Stimulated activated naive CD8-positive, alpha-beta T cell treated with anti-CD3 and anti-CD28 coated beads, Interleukin-15, Interleukin-2, amounts not matched to agents 100 ng/mL and 50 ng/mL, for 24 hours (primary cell): ENCODE results near the gene CLPTM1L.

Experiments
- H3K27ac Mint-ChIP-seq: one replicate; pipeline ENCODE4 v1.8.0; 2021; ENCODE audit warnings: mild to moderate bottlenecking, mixed read lengths
- H3K27me3 Mint-ChIP-seq: one replicate; pipeline ENCODE4 v1.8.0; 2021; ENCODE audit warnings: mixed read lengths
- H3K36me3 Mint-ChIP-seq: one replicate; pipeline ENCODE4 v1.8.0; 2021; ENCODE audit warnings: low read depth, mixed read lengths
- H3K4me1 Mint-ChIP-seq: one replicate; pipeline ENCODE4 v1.8.0; 2021; ENCODE audit warnings: low read depth, mixed read lengths
- H3K4me3 Mint-ChIP-seq: one replicate; pipeline ENCODE4 v1.8.0; 2021; ENCODE audit warnings: mild to moderate bottlenecking, mixed read lengths
- H3K9me3 Mint-ChIP-seq: one replicate; pipeline ENCODE4 v1.8.0; 2021; ENCODE audit warnings: mixed read lengths

CLPTM1L gene

DNA sequence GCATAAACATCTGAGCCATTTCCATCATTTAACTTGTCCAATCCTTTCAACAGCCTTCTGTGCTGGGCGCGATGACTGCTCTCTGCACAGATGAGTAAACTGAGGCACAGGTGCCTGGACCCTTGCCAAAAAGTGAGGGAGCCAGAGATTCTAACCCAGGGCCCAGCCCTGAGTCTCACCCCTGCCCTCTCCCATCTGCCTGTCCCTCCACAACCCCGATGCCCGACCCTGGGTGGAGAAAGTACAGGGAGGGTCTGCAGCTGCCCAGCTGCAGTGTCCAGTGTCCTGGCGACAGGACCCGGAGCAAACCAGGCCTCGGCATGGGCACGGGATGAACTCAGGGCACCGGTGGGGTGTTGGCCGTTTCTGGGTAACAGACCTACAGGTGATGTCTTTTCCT, 39.6 kb upstream of the CLPTM1L start:
- H3K9me3 Mint-ChIP-seq: no peaks in the 10 kb centered on the region
- H3K4me3 Mint-ChIP-seq: no peak overlapping the region
- H3K36me3 Mint-ChIP-seq: no peaks in the 10 kb centered on the region
- peaks cover 21% of the 10 kb centered on the region for H3K4me1 Mint-ChIP-seq
- H3K27ac Mint-ChIP-seq: no peak overlapping the region
- no peaks in the 10 kb centered on the region for H3K27me3 Mint-ChIP-seq

DNA sequence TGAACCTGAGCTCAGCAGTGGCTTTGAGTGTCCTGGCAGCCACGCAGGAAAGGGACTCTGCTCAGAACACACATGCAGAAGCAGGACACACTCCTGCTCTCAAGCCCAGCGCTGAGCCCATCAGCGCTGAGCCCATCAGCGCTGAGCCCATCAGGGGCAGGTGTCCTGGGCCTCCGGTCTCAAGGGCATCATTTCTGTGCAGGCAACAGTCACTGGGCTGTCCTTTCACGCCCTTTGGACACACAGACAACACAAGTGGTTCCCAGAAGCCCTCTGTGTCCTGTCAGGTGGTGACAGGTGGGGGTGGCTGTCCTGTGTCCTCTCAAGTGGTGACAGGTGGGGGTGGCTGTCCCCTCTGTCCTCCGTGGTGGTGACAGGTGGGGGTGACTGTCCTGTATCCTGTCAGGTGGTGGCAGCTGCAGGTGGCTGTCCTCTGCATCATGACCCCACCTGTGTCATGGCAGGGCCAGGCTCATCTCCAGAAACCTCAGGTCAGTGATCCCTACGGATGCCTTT, 39.0 kb upstream of the CLPTM1L start:
- H3K9me3 Mint-ChIP-seq: no peaks in the 10 kb centered on the region
- H3K27ac Mint-ChIP-seq: no peak overlapping the region
- no peak overlapping the region for H3K4me3 Mint-ChIP-seq
- H3K4me1 Mint-ChIP-seq: peaks cover 21% of the 10 kb centered on the region
- H3K27me3 Mint-ChIP-seq: no peaks in the 10 kb centered on the region
- H3K36me3 Mint-ChIP-seq: no peaks in the 10 kb centered on the region

DNA sequence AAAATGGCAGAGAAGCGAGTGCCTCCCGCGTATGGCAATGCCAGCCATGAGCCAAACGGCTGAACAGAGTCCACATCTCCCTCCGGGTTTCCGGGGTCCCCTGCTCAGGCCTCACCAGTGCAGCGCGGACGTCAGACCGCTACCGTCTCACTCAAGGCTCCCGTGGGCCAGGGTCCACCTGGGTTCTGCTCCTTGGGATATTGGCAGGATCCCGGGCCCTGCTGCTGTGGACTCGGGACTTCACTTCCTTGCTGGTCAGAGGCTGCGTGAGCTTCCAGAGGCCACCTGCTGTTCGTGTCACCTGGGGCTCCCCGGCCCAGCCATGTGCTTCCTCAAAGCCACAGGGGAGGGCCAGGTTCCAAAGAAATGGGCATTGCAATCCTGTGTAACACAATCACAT, 38.4 kb upstream of the CLPTM1L start:
- Mint-ChIP-seq H3K9me3 (no peaks in the 10 kb centered on the region), H3K27ac (no peak overlapping the region), H3K4me1 (peaks cover 21% of the 10 kb centered on the region), H3K36me3 (no peaks in the 10 kb centered on the region), H3K4me3 (no peak overlapping the region), H3K27me3 (no peaks in the 10 kb centered on the region)

DNA sequence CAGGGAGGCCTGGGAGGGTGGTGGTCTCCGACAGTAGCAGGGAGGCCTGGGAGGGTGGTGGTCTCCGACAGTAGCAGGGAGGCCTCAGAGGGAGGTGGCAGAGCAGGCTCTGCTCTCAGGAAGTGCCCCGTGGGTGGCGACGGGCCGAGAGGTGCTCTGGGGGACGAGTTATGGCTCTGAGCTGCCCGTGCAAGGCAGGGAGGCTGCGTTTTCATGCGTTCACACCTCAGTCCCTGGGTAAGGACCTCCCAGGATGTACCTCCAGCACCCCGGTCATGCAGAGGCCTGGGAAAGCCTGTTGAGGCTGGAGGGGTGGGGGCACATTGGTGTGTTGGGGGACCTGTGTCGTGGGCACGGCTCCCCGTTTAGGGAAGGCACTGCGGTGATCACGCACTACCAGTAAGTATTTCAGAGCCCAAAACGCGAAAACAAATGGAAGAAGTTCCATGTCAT, 37.4 kb upstream of the CLPTM1L start:
- Mint-ChIP-seq H3K27me3 (no peaks in the 10 kb centered on the region), H3K9me3 (no peaks in the 10 kb centered on the region), H3K27ac (no peak overlapping the region), H3K36me3 (no peaks in the 10 kb centered on the region), H3K4me3 (no peak overlapping the region), H3K4me1 (peaks cover 21% of the 10 kb centered on the region)

DNA sequence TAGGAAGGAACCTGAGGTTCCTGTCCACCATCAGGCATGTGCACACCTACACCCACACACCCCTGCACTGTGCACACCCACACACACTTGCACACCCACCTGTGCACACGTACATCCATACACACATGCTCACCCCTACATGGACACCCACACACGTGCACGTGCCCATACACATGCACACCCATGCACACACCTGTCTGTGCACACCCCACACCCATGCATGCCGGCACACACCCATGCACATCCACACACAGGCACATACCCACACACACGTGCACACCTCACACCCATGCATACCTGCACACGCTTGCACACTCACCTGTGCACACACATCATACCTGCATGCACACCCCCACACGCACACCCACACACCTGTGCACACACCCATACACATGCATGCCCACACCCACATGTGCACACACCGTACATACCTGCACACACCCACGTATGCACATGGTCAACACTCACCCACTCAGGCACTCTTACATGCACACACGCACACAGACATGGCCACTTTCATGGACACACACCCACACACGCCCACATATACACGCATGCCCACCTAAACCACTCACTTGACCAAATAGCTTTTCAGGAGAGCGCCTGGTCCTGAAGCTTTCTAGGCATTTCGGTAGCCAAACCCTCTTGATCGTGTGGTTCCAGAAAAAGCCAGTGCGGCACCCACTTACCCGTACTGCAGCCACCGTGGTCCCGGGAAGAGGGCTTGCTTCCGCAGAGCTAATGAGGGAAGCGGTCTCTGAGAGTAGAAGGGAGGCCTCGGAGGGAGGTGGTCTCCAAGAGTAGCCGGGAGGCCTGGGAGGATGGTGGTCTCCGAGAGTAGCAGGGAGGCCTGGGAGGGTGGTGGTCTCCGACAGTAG, 36.7 kb upstream of the CLPTM1L start:
- peak overlapping the region; percentile 9 for H3K27ac Mint-ChIP-seq
- H3K4me3 Mint-ChIP-seq: no peak overlapping the region
- H3K4me1 Mint-ChIP-seq: peaks cover 15% of the 10 kb centered on the region
- H3K9me3 Mint-ChIP-seq: no peaks in the 10 kb centered on the region
- no peaks in the 10 kb centered on the region for H3K36me3 Mint-ChIP-seq
- H3K27me3 Mint-ChIP-seq: no peaks in the 10 kb centered on the region

DNA sequence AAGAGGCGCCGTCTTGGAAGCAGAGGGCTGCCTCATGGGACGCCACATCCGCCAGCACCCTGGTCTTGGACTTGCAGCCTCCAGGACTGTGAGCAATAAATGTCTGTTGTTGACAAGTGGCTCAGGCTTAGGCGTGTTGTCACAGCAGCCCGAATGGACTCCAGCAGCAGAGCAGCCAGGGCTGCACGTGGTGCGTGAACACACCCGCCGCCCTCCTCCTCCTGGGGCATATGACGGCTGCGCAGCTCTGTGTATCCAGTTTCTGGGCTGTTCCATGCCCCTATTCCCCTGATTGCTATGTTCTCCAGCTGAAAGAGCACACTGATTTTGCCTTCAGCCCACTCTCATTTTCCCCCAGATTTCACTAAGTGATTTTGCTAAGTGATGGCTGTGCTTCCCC, 36.0 kb upstream of the CLPTM1L start:
- H3K27ac Mint-ChIP-seq: no peak overlapping the region
- H3K4me3 Mint-ChIP-seq: peak overlapping the region; percentile 47
- no peaks in the 10 kb centered on the region for H3K36me3 Mint-ChIP-seq
- no peaks in the 10 kb centered on the region for H3K9me3 Mint-ChIP-seq
- H3K27me3 Mint-ChIP-seq: no peaks in the 10 kb centered on the region
- peaks cover 10% of the 10 kb centered on the region for H3K4me1 Mint-ChIP-seq

DNA sequence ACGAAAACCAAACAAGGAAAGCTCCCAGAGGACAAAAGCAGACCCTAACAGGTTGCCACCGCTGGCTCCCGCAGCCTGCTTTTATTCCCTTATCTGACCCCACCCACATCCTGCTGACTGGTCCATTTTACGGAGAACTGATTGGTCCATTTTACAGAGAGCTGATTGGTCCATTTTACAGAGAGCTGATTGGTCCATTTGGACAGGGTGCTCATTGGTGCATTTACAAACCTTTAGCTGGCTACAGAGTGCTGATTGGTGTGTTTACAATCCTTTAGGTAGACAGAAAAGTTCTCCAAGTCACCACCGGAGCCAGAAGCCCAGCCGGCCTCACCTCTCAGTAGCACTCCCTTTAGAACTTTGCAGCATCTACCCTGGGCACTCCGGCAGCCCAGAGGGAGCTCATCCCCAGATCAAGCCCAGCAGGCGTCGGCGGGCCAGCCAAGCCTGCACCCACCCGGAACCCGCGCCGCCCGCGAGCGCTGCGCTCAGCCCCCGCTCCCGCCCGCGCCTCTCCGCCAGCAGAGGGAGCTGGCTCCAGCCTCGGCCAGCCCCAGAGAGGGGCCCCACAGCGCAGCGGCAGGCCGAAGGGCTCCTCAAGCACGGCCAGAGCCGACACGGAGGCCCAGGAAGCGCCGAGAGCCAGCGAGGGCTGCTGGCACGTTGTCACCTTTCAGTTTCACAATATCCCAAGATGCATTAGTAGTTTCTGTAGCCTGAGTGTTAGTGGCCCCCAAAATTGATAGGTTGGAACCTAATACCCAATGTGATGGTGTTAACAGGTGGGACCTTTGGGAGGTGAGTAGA, 35.3 kb upstream of the CLPTM1L start:
- Mint-ChIP-seq H3K4me1 (peaks cover 5% of the 10 kb centered on the region), H3K27ac (no peak overlapping the region), H3K27me3 (no peaks in the 10 kb centered on the region), H3K36me3 (no peaks in the 10 kb centered on the region), H3K4me3 (peak overlapping the region; percentile 47), H3K9me3 (no peaks in the 10 kb centered on the region)

DNA sequence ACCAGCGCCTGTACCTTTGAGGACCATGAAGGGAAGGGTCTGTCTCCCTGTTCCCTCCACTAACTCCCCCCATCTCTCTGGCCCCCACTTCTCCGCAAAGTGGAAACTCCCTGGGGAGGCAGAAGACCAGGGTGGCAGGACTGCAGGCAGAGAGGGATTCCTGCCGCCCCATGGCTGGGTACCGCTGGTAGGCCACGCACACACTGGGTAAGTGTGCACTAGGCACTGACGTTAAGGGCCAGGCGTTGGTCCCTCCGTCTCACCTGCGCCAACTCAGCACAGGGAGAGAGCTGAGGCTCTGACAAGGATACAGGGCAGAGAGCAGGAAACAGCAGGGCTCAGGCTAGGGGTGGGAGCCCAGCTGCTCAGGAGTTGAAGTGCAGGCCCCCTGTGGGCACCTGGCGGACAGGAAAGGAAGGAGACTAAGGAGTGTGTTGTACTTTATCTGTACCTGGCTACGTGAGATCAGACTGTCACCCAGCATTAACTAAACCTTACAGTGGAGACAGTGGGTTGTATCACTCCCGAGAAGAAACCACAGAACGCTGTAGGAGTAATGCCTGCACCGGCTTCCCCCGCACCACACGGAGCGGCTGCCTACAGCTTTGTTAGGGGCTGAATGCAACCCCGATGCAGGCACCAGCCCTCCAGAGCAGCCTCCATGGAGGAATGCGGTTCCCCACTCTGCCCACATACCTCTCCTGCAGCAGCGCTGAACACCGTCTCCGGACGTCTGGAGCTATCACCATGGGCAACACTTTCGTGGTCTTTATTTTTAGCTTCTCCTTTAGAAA, 34.2 kb upstream of the CLPTM1L start:
- H3K4me1 Mint-ChIP-seq: peaks cover 3% of the 10 kb centered on the region
- H3K27ac Mint-ChIP-seq: no peak overlapping the region
- H3K4me3 Mint-ChIP-seq: no peak overlapping the region
- no peaks in the 10 kb centered on the region for H3K27me3 Mint-ChIP-seq
- no peaks in the 10 kb centered on the region for H3K9me3 Mint-ChIP-seq
- H3K36me3 Mint-ChIP-seq: no peaks in the 10 kb centered on the region

DNA sequence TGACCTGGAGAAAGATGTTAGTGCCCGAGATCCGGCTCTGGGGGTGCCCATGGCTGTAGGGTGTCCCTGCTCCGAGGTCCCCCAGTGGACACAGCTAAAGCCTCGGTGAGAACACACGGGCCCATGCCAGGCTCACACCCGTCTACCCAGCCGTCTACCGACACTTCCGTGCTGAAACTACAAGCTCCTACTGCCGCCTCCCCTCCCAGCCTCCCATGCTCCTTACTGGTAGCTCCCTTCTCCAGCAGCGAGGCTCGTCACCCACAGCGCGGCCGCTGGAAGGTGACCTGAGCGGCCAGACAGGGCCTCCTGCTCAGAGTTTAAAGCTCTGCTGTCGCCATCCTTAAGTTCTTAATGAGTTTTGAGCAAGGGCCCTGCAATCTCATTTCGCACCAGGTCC, 33.2 kb upstream of the CLPTM1L start:
- no peak overlapping the region for H3K4me3 Mint-ChIP-seq
- no peaks in the 10 kb centered on the region for H3K27me3 Mint-ChIP-seq
- H3K9me3 Mint-ChIP-seq: no peaks in the 10 kb centered on the region
- peaks cover 3% of the 10 kb centered on the region for H3K4me1 Mint-ChIP-seq
- H3K27ac Mint-ChIP-seq: no peak overlapping the region
- H3K36me3 Mint-ChIP-seq: no peaks in the 10 kb centered on the region

DNA sequence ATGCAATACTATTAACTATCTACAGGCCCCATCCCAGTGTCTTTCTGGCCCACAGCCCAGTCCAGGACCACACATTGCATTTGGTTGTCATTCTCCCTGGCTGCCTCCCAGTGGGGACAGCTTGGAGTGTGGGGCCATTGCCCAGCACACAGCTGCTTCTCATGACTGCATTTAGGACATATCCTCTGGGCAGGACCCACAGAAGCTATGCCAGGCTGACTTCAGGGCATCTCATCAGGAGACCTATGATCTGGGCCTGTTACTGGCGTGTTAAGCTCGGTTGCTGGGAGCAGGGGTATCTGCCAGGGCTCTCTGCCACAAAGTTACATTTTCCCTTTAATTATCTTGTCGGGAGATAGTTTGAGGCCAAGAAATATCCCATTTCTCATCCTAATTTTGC, 32.1 kb upstream of the CLPTM1L start:
- Mint-ChIP-seq H3K27me3 (no peaks in the 10 kb centered on the region), H3K9me3 (no peaks in the 10 kb centered on the region), H3K27ac (no peak overlapping the region), H3K4me3 (no peak overlapping the region), H3K36me3 (no peaks in the 10 kb centered on the region), H3K4me1 (peaks cover 3% of the 10 kb centered on the region)

DNA sequence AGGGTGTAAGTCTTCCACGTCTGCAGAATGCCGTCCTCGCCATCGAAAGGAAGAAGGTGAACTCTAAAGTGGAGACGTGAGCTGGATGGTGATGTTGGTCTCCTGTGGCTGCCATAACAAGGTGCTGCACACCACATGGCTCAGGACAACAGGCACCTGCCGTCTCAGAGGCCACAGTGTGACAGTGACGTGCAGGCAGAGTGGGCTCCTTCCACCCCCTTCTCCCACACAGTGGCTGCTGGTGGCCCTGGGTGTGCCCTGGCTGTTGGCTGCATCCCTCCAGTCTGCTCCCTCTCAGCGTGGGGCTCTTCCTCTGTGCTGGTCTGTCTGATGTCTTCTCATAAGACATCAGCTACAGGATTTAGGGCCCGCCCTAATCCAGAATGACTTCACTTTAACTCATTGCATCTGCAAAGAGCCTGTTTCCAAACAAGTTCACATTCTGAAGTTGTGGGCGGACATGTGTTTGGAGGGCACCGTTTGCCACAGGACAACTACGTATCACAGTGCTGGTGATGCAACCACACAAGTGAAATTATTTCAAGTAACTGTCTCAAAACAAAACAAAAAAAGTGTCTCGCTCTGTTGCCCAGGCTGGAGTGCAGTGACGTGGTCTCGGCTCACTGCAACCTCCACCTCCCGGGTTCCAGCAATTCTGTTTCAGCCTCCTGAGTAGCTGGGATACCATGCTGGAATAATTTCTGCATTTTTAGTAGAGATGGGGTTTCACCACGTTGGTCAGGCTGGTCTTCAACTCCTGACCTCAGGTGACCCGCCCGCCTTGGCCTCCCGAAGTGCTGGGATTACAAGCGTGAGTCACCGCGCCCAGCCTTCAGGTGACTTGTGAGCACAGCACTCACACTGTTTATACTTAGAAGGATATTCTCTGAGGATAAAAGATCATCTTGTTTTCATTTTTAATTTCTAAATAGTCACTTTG, 31.2 kb upstream of the CLPTM1L start:
- H3K27me3 Mint-ChIP-seq: no peaks in the 10 kb centered on the region
- H3K4me3 Mint-ChIP-seq: no peak overlapping the region
- no peaks in the 10 kb centered on the region for H3K9me3 Mint-ChIP-seq
- peaks cover 3% of the 10 kb centered on the region for H3K4me1 Mint-ChIP-seq
- no peaks in the 10 kb centered on the region for H3K36me3 Mint-ChIP-seq
- no peak overlapping the region for H3K27ac Mint-ChIP-seq

DNA sequence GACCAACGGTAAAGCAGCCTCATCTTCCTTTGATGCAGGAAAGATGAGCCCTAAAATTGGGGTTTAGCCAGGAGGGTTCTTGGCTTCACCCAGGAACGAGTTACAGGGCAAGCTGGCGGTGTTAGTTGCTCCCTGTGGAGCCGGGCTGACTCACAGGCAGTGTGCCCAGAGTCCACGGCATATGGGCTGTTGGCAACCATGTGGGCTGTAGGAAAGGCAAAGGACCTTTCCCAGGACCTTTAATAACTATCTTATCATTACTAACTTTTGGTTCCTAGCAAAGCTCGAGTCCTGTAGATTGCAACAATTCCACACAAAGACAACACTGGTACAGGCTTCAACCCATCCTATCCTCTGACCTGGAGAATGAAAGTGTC, 29.8 kb upstream of the CLPTM1L start:
- no peaks in the 10 kb centered on the region for H3K4me1 Mint-ChIP-seq
- H3K36me3 Mint-ChIP-seq: no peaks in the 10 kb centered on the region
- no peak overlapping the region for H3K27ac Mint-ChIP-seq
- H3K9me3 Mint-ChIP-seq: no peaks in the 10 kb centered on the region
- no peaks in the 10 kb centered on the region for H3K27me3 Mint-ChIP-seq
- no peak overlapping the region for H3K4me3 Mint-ChIP-seq

DNA sequence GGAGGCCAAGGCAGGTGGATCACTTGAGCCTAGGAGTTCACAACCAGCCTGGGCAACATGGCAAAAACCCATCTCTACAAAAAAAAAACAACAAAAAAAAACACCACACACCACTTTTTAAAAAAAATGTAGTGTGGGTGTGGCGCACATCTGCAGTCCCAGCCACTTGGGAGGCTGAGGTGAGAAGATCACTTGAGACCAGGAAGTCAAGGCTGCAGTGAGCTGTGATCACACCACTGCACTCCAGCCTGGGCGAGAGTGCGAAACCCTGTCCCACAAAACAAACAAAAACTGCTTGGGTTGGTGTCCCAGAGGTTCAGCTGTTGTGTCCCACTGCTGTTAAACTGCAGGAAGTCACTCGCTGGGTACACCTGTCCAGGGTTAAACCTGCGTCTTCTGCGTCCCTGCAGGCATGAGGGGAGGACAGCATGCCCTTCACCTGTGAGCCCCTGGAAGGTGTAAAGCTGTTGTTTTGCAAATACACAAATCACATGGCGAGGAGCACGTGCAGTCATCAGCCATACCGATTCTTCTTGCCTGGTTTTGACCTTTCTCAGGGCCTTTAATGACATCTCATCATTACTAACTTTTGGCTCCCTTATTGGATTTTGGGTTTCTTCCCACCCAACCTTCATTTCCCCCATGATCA, 29.3 kb upstream of the CLPTM1L start:
- no peaks in the 10 kb centered on the region for H3K27me3 Mint-ChIP-seq
- H3K27ac Mint-ChIP-seq: no peak overlapping the region
- no peaks in the 10 kb centered on the region for H3K4me1 Mint-ChIP-seq
- no peaks in the 10 kb centered on the region for H3K36me3 Mint-ChIP-seq
- no peak overlapping the region for H3K4me3 Mint-ChIP-seq
- H3K9me3 Mint-ChIP-seq: no peaks in the 10 kb centered on the region
